Activated T-helper 17 cell treated with anti-CD3 and anti-CD28 coated beads, Interleukin-2, amount 50 U/mL, for 72 hours (primary cell): ENCODE results near the gene SETSIP. TPM values are rescaled to one million over a fixed set of nuclear protein-coding genes. Genes with fewer than 3 reads are reported as not detected.
"Not testable (repeated sequence)": the region's sequence is repeated elsewhere in the genome, so short reads cannot be mapped to it uniquely, and the experiment has no call there.

Experiments
- ATAC-seq: fragments of 150-1000 bp; cut with Tn5 transposase; replicated peaks from 2 replicates; pipeline ENCODE4 v1.10.0; 2021; ENCODE audit warnings: mild to moderate bottlenecking, moderate library complexity
- H3K27ac Mint-ChIP-seq: one replicate; pipeline ENCODE4 v1.8.0; 2022; ENCODE audit warnings: mixed read lengths
- H3K27me3 Mint-ChIP-seq: one replicate; pipeline ENCODE4 v1.8.0; 2022; ENCODE audit warnings: mixed read lengths
- H3K36me3 Mint-ChIP-seq: one replicate; pipeline ENCODE4 v1.8.0; 2022; ENCODE audit warnings: low read depth, mild to moderate bottlenecking, mixed read lengths
- H3K4me1 Mint-ChIP-seq: one replicate; pipeline ENCODE4 v1.8.0; 2022; ENCODE audit warnings: mixed read lengths
- H3K4me3 Mint-ChIP-seq: one replicate; pipeline ENCODE4 v1.8.0; 2022; ENCODE audit warnings: mild to moderate bottlenecking, mixed read lengths
- H3K9me3 Mint-ChIP-seq: one replicate; pipeline ENCODE4 v1.8.0; 2022; ENCODE audit warnings: mixed read lengths
- total RNA-seq, 2 donors: library from RNA; stranded (reverse); gene quantifications; one replicate each; pipeline ENCODE4 v1.2.3, GENCODE V29; 2022

Gene SETSIP
- total RNA-seq, 2 donors from 2014 or later: not detected

DNA sequence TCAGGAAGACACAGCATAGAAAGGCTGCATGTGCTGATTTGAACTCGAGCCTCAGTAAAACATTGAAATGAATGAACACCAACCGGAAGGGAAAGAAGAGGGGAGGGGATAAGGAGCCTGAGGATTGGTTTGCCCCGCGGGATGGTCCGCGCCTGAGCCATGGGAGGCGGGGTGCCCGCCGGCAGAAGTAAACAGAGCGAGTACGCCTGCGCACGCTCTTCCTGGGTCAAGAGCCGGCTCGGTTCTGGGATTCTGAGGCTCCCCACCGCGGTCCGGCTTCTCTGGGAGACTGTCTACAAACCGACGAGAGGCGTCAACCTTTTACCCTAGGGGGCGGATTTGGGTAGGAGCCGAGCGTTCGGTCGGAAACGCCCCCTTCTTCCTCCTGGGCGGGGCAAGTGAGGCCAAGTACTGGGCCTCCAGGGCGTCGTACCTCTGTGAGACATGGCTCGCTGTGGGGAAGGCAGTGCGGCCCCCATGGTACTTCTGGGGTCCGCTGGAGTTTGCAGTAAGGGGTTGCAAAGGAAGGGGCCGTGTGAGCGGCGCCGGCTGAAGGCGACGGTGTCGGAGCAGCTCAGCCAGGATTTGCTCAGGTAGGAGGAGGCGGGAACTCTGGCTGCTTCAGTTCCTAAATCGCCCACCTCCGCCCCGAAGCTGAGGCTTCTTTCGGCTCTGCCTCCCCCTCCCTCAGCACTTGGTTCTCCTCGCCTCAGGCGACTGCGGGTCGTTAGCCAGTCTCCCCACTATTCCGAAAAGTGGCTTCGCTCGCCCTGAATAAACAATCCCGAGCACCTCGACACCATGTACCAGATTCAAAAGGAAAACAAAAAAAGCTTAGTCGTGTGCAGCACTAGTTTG, 5.1 kb upstream of the SETSIP start, which contains the start of gene BTBD8:
Gene BTBD8, plus strand, starts transcription at position 218 of the 858 bp plus-strand sequence. Its CDS starts 227 bp downstream, at position 445.
- Mint-ChIP-seq H3K36me3 (no peaks in the 10 kb centered on the region), H3K27me3 (no peaks in the 10 kb centered on the region), H3K9me3 (no peaks in the 10 kb centered on the region), H3K4me1 (peaks cover 5% of the 10 kb centered on the region), H3K4me3 (peak within 1 kb of the TSS; percentile 96), H3K27ac (peak within 1 kb of the TSS; percentile 89)
- ATAC-seq: peak; percentile 95

DNA sequence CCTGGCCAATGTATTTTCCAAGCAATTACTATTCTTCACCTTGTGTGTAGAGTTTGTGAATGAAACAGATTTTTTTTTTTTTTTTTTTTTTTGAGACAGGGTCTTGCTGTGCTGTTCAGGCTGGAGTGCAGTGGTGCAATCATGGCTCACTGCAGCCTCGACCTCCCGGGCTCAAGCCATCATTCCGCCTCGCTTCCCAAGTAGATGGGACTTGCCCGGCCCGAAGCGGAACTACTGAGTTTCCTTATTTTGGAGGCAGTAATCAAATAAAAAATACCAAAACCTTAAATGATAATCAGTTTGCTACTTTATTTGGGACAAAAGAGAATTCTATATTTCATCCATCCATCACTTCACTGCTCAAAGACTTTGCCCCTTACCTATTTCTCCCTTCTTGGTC, 4.2 kb upstream of the SETSIP start:
- no peaks in the 10 kb centered on the region for H3K27me3 Mint-ChIP-seq
- ATAC-seq: no peak
- H3K4me3 Mint-ChIP-seq: peak overlapping the region; percentile 96
- peak overlapping the region; percentile 89 for H3K27ac Mint-ChIP-seq
- peaks cover 5% of the 10 kb centered on the region for H3K4me1 Mint-ChIP-seq
- no peaks in the 10 kb centered on the region for H3K36me3 Mint-ChIP-seq
- no peaks in the 10 kb centered on the region for H3K9me3 Mint-ChIP-seq

DNA sequence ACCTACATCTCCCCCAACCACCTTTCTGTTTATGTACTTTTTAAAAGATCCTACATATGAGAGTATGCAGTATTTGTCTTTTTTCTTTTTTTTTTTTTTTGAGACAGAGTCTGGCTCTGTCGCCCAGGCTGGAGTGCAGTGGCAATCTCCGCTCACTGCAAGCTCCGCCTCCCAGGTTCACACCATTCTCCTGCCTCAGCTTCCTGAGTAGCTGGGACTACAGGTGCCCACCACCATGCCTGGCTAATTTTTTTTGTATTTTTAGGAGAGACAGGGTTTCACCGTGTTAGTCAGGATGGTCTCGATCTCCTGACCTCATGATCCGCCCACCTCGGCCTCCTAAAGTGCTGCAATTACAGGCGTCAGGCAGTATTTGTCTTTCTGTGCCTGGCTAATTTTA, 2.9 kb upstream of the SETSIP start:
- not testable (repeated sequence) for H3K36me3 Mint-ChIP-seq, H3K27ac Mint-ChIP-seq, H3K4me1 Mint-ChIP-seq, H3K27me3 Mint-ChIP-seq, ATAC-seq, H3K4me3 Mint-ChIP-seq, H3K9me3 Mint-ChIP-seq

DNA sequence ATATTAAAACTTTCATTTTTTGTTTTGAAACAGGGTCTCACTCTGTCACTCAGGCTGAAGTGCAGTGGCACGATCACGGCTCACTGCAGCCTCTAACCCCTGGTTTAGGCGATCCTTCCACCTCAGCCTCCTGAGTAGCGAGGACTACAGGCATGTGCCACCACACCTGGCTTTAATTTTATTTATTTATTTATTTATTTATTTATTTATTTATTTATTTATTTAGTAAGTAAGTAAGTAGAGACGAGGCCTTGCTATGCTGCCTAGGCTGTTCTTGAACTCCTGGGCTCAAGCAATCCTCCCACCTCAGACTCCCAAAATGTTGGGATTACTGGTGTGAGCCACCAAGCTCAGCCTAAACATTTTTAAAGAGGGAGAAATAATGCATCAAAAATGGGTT, 1.2 kb upstream of the SETSIP start:
- Mint-ChIP-seq H3K36me3 (no peaks in the 10 kb centered on the region), H3K4me3 (no peak overlapping the region), H3K4me1 (peaks cover 5% of the 10 kb centered on the region)

DNA sequence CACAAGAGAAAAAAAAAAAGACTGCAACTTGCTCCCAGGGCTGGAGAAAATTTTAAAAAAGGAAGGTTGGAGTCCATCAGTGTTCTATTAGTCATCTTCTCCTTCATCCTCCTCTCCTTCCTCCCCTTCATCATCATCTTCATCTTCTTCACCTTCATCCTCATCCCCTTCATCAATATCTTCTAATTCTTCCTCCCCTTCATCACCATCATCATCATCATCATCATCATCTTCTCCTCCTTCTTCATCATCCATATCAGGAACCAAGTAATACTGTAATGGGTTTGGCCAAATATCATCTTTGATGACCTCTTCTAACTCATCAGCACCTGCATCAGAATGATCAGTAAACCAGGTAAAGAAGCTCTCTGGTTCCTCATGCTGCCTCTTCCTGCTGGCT, 765 bp downstream of the SETSIP start:
- H3K4me3 Mint-ChIP-seq, H3K9me3 Mint-ChIP-seq, H3K4me1 Mint-ChIP-seq, H3K27me3 Mint-ChIP-seq, H3K36me3 Mint-ChIP-seq, ATAC-seq, H3K27ac Mint-ChIP-seq: not testable (repeated sequence)

More for the DNA sequence above, 1.2 kb upstream of the SETSIP start:
- H3K27me3 Mint-ChIP-seq: no peaks in the 10 kb centered on the region
- H3K9me3 Mint-ChIP-seq: no peaks in the 10 kb centered on the region
- ATAC-seq: no peak
- H3K27ac Mint-ChIP-seq: no peak overlapping the region

DNA sequence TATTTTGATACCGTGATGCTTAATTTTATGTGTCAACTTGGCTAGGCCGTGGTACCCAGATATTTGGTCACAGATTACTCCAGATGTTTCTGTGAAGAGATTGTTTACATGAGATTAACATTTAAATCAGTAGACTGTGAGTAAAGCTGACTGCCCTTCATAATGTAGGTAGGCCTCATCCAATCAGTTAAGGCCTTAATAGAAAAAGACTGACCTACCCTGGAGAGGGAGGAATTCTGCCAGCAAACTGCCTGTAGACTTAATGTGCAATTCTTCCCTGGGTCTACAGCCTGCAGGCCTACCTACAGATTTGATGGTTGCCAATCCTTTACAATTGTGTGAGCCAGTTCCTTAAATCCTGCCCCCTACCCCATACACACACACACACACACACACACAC, 4.3 kb downstream of the SETSIP start:
- no peak for ATAC-seq
- no peaks in the 10 kb centered on the region for H3K4me1 Mint-ChIP-seq
- H3K36me3 Mint-ChIP-seq: no peaks in the 10 kb centered on the region
- no peaks in the 10 kb centered on the region for H3K9me3 Mint-ChIP-seq
- no peaks in the 10 kb centered on the region for H3K27me3 Mint-ChIP-seq
- no peak overlapping the region for H3K27ac Mint-ChIP-seq
- no peak overlapping the region for H3K4me3 Mint-ChIP-seq

DNA sequence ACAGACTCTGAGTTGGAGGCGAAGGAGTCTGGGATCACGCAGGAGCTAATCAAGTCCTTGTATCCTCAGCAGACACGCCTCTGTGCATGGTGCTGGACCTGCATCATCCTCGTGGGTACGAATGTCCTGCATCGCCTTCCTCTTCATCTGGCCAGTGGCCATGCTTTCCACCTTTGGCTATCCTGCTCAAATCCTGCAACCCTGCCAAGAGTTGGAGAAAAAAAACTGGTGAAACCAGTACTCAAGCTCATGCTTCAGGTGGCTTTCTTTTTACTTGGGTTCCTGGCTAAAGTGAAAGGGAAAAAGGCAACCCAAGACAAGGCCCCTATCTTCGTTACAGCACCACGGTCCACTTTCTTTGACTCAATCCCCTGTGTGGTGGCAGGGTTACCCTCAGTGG, 8.9 kb downstream of the SETSIP start:
- no peak overlapping the region for H3K4me3 Mint-ChIP-seq
- H3K36me3 Mint-ChIP-seq: no peaks in the 10 kb centered on the region

DNA sequence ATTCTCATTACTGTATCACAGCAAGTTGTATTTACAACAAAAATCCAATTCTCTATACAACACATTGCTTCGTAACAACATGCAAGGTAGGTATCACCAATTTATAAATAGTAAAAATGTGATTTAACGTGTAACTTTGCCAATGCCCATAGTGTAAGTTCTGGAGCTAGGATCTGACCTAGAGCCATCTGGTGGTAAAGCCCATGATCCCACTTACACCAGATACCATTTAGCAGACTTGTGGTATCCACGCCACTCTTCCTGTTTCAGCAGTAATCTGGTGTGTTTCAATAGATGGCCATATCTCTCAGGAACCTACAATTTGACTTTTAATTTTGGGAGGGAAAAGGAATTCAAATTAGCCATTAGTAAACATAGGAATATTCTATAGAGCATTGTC, 10.2 kb downstream of the SETSIP start:
- Mint-ChIP-seq H3K9me3 (no peaks in the 10 kb centered on the region), H3K27ac (no peak overlapping the region), H3K4me3 (no peak overlapping the region), H3K4me1 (no peaks in the 10 kb centered on the region), H3K36me3 (no peaks in the 10 kb centered on the region), H3K27me3 (no peaks in the 10 kb centered on the region)
- ATAC-seq: no peak

More for the DNA sequence above, 8.9 kb downstream of the SETSIP start:
- no peak overlapping the region for H3K27ac Mint-ChIP-seq
- H3K27me3 Mint-ChIP-seq: no peaks in the 10 kb centered on the region
- H3K4me1 Mint-ChIP-seq: no peaks in the 10 kb centered on the region
- ATAC-seq: no peak
- no peaks in the 10 kb centered on the region for H3K9me3 Mint-ChIP-seq

DNA sequence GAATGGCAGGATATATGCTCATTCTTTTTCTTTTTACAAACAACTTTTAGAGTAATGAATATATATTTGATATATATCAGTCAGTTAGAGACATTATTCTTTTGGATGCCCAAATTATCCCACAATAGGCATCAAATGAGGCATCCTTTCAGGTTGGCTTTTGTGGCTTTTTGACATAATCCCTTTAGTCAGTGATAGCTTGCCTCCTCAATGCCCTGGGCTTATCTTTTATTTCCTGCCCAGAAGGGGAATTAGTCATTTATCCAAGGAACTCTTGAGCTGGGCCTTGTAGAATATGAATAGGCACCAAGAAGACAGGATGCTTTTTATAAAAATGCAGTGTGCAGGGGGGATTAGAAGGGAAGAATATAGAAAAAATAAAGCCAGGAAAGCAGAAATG, 23.3 kb downstream of the SETSIP start:
- no peak for ATAC-seq
- Mint-ChIP-seq H3K27me3 (peaks cover 4% of the 10 kb centered on the region), H3K4me3 (no peak overlapping the region), H3K4me1 (no peaks in the 10 kb centered on the region), H3K36me3 (no peaks in the 10 kb centered on the region), H3K9me3 (no peaks in the 10 kb centered on the region), H3K27ac (no peak overlapping the region)

DNA sequence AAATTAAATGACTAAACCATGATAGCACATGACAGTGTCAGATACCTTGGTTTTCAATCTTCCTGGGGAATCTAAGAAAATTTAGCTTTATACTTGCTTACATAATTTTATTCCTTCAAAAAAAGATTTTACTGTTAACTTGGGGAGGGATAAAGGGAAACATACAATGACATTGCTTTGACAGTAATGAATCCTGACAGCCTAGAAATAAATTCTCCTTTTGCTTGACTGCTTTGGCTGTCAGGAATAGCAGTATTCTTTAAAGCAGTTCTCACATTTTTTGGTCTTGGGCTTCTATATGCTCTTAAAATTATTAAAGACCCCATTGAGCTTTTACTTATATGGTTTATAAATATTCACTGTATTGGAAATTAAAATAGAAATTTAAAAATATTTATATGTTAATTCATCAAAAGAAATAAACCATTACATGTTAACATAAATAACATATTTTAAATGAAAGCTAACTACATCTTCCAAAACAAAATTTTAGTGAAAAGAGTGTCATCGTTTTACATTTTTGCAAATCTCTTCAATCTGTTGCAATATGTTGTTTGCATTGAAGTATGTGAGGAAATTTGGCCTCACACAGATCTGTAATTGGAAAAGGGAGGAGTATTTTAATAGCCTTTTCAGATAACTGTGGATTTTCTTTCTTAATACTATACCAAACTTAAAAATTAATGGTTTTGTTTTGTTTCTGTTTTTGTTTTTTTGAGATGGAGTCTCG, 29.3 kb downstream of the SETSIP start:
- Mint-ChIP-seq H3K4me3 (no peak overlapping the region), H3K27ac (no peak overlapping the region), H3K36me3 (no peaks in the 10 kb centered on the region), H3K4me1 (no peaks in the 10 kb centered on the region), H3K9me3 (no peaks in the 10 kb centered on the region), H3K27me3 (peaks cover 7% of the 10 kb centered on the region)
- ATAC-seq: no peak

DNA sequence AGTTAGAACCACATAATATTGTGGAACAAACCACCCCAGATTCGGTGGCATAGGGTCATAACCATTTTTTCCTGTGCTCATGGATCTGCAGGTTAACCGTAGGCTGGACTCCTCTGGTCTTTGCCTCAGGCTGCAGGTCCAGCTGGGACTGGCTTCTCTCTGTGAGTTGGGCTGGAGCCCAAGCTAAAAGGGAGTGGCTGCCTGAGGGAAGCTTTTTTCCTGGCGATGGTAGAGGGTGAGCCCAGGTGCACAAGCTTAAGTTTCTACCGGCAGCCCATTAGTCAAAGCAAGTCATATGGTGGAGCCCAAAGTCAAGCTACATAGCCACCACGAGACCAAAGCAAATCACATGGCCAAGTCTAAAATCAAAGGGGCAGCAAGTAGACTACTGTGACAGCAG, 31.6 kb downstream of the SETSIP start:
- no peak overlapping the region for H3K4me3 Mint-ChIP-seq
- no peaks in the 10 kb centered on the region for H3K9me3 Mint-ChIP-seq
- ATAC-seq: no peak
- H3K36me3 Mint-ChIP-seq: no peaks in the 10 kb centered on the region
- H3K27me3 Mint-ChIP-seq: peaks cover 5% of the 10 kb centered on the region
- H3K27ac Mint-ChIP-seq: no peak overlapping the region
- H3K4me1 Mint-ChIP-seq: no peaks in the 10 kb centered on the region

DNA sequence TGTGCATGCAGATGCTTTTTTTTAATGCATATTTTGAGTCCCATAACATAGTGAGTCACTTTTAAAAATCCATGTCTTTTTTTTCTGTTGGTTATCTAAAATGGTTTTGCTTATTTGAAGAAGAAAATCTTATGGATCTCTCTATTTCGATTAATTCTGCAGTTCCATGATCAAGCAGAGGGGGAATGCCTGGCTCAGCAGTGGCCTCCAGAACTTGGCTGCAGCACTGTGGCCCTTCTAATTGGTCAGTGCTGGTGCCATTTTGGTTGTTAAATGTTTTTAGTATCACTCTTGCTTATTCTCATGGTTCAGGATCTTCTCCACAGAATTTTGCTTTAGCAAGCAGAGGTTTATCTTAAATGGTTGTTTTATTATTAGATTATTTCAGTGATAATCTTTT, 34.2 kb downstream of the SETSIP start:
- Mint-ChIP-seq H3K27ac (no peak overlapping the region), H3K4me3 (no peak overlapping the region), H3K36me3 (no peaks in the 10 kb centered on the region), H3K27me3 (peaks cover 7% of the 10 kb centered on the region), H3K4me1 (no peaks in the 10 kb centered on the region), H3K9me3 (no peaks in the 10 kb centered on the region)
- no peak for ATAC-seq

DNA sequence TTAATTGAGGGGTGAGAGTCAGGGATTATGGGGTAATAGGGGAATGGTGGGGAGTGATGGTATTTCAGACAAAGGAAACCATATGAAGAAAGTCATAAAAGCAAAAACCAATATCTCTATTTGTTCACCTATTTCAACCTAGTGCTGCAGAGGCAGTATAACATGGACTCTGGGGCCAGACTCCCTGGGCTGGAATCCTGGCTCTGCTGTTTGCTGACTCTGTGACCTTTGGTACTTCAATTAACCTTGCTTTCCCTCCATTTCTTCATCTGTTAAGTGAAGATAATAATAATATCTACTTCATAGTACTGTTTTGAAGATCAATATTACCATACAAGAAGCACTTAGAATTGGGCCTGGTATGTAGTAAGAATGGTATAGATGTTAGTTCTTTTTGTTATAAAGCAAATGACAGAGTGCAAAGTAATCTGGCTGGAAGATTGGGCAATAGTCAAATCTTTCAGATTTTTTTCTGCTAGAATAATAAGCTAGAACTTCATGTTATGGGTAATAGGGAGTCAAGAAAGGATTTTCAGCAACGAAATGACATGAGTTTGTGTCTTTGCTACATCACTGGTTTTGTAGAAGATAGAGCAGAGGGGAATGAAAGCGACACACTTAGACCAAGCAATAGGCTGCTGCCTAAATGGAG, 36.4 kb downstream of the SETSIP start:
- Mint-ChIP-seq H3K27me3 (peaks cover 15% of the 10 kb centered on the region), H3K9me3 (no peaks in the 10 kb centered on the region), H3K27ac (no peak overlapping the region), H3K36me3 (no peaks in the 10 kb centered on the region), H3K4me1 (no peaks in the 10 kb centered on the region), H3K4me3 (no peak overlapping the region)
- no peak for ATAC-seq

DNA sequence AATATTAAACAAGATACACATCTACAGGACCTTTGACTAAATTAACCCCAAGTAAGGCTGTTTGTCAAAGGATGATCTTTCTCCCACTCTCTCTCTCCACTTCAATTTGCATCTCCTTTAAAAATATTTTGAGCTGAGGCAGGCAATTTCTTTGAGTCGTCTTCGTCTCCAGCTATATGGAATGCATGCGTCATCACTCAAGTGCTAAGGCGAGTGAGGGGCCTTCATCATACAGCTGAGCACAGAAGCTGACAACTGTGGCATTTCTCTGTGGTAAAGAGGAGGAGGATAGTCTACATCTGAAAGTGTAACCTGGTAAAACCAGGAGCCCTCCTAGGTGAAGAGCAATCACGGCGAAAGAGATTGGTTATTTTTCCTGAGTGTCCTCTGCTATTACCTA, 37.8 kb downstream of the SETSIP start:
- no peaks in the 10 kb centered on the region for H3K9me3 Mint-ChIP-seq
- no peak overlapping the region for H3K4me3 Mint-ChIP-seq
- no peak overlapping the region for H3K27ac Mint-ChIP-seq
- ATAC-seq: no peak
- H3K4me1 Mint-ChIP-seq: no peaks in the 10 kb centered on the region
- peaks cover 22% of the 10 kb centered on the region for H3K27me3 Mint-ChIP-seq
- no peaks in the 10 kb centered on the region for H3K36me3 Mint-ChIP-seq
